H1 (cell line): Measurements from ENCODE around the gene FGF6. TPM values are rescaled to one million over a fixed set of nuclear protein-coding genes. Genes with fewer than 3 reads are reported as not detected.

Experiments
- CTCF ChIA-PET: fragments of 300-600 bp; sonication (Branson Sonifier 250); formaldehyde crosslinking; loops from one replicate; lab custom pipeline; 2021; ENCODE audit not compliant: partially characterized antibody; lab: Charles Lee
- POLR2A ChIA-PET: fragments of 300-600 bp; sonication (Branson Sonifier 250); formaldehyde crosslinking; loops from one replicate; lab custom pipeline; 2021; ENCODE audit warnings: inconsistent platforms; ENCODE audit not compliant: partially characterized antibody; lab: Charles Lee
- DNase-seq, 2 experiments: peaks; one replicate each; pipeline versions ENCODE4 v3.0.0 to v3.0.0-alpha.2; 2010 to 2022; ENCODE audit warnings: low spot score in 2 of 2, low read depth in 1 of 2, mixed read lengths in 1 of 2
- FAIRE-seq: peaks from 2 replicates; lab custom pipeline; 2011; peaks lifted over from hg19 to GRCh38; lab: Jason Lieb, UNC
- H2AFZ ChIP-seq: 2 replicates; pipeline ENCODE4 v1.8.1; 2012; ENCODE audit warnings: low read length, inconsistent platforms
- H2AK5ac ChIP-seq: 2 replicates; pipeline ENCODE4 v1.6.1; 2013; ENCODE audit warnings: low read depth, low read length
- H2BK120ac ChIP-seq: replicated peaks from 2 replicates; pipeline ENCODE3; 2013; ENCODE audit warnings: low read depth, low read length, inconsistent platforms
- H2BK12ac ChIP-seq: 2 replicates; pipeline ENCODE4 v1.6.1; 2013; ENCODE audit warnings: low read depth, low read length
- H2BK15ac ChIP-seq: 2 replicates; pipeline ENCODE4 v1.6.1; 2013; ENCODE audit warnings: low read length
- H2BK20ac ChIP-seq: 2 replicates; pipeline ENCODE4 v1.6.1; 2013; ENCODE audit warnings: low read length
- H2BK5ac ChIP-seq: 2 replicates; pipeline ENCODE4 v1.6.1; 2013; ENCODE audit warnings: low read depth, low read length
- H3K14ac ChIP-seq: 2 replicates; pipeline ENCODE4 v1.6.1; 2013; ENCODE audit warnings: inconsistent platforms; ENCODE audit not compliant: insufficient read length
- H3K18ac ChIP-seq: 2 replicates; pipeline ENCODE4 v1.6.1; 2013; ENCODE audit warnings: low read length; ENCODE audit errors: extremely low read depth
- H3K23ac ChIP-seq: 2 replicates; pipeline ENCODE4 v1.6.1; 2013; ENCODE audit warnings: inconsistent platforms; ENCODE audit not compliant: insufficient read length
- H3K23me2 ChIP-seq: 2 replicates; pipeline ENCODE4 v1.6.1; 2013; ENCODE audit warnings: low read depth, low read length
- H3K27ac ChIP-seq: 2 replicates; pipeline ENCODE4 v1.6.1; 2011; ENCODE audit warnings: low read depth, low read length, inconsistent platforms
- H3K27me3 ChIP-seq, 4 experiments: replicated peaks in 1 of 4; 1 replicate in 1 of 4; 2 replicates in 3 of 4; pipeline versions ENCODE4 v1.6.1 to v1.8.1; 2011 to 2013; ENCODE audit warnings: low read length in 3 of 4, mild to moderate bottlenecking in 3 of 4, inconsistent platforms in 2 of 4, mixed read lengths in 2 of 4, moderate library complexity in 1 of 4; ENCODE audit not compliant: control insufficient read depth in 3 of 4, insufficient read depth in 3 of 4; ENCODE audit errors: extremely low read depth in 1 of 4
- H3K36me3 ChIP-seq, 4 experiments: 2 replicates each; pipeline versions ENCODE4 v1.6.1 to v1.8.1; 2011 to 2013; ENCODE audit warnings: mild to moderate bottlenecking in 4 of 4, low read length in 3 of 4, moderate library complexity in 2 of 4, control low read depth in 1 of 4, inconsistent platforms in 1 of 4; ENCODE audit not compliant: insufficient read depth in 4 of 4, control insufficient read depth in 2 of 4
- H3K4ac ChIP-seq: replicated peaks from 2 replicates; pipeline ENCODE3; 2013; ENCODE audit warnings: low read length, low read depth, mixed read lengths, inconsistent platforms; ENCODE audit not compliant: insufficient read length
- H3K4me1 ChIP-seq, 4 experiments: replicated peaks in 1 of 4; 1 replicate in 1 of 4; 2 replicates in 3 of 4; pipeline versions ENCODE4 v1.6.1 to v1.8.1; 2011 to 2013; ENCODE audit warnings: low read length in 3 of 4, inconsistent platforms in 2 of 4, mixed read lengths in 1 of 4; ENCODE audit not compliant: insufficient read depth in 4 of 4, control insufficient read depth in 3 of 4
- H3K4me2 ChIP-seq, 2 experiments: 2 replicates each; pipeline versions ENCODE4 v1.6.1 to v1.8.1; 2011 to 2013; ENCODE audit warnings: low read depth in 2 of 2, low read length in 2 of 2, control low read depth in 1 of 2, inconsistent platforms in 1 of 2, mild to moderate bottlenecking in 1 of 2; ENCODE audit not compliant: insufficient read depth in 1 of 2
- H3K4me3 ChIP-seq, 4 experiments: fragments of 200-600, 300-600 bp in 1 of 4; sonication (generic), shearing (Covaris generic), sonication (Bioruptor Twin) in 1 of 4; 2 replicates each; pipeline versions ENCODE4 v1.5.1 to v1.8.1; 2011 to 2016; ENCODE audit warnings: low read length in 4 of 4, low read depth in 3 of 4, control low read depth in 2 of 4, inconsistent platforms in 2 of 4, mild to moderate bottlenecking in 2 of 4, mixed read lengths in 1 of 4, moderate library complexity in 1 of 4; ENCODE audit not compliant: insufficient read depth in 2 of 4; ENCODE audit errors: extremely low read depth in 1 of 4
- H3K56ac ChIP-seq: replicated peaks from 2 replicates; pipeline ENCODE3; 2013; ENCODE audit warnings: low read depth, mild to moderate bottlenecking, mixed read lengths, low read length, inconsistent platforms; ENCODE audit not compliant: insufficient read length
- H3K79me1 ChIP-seq: 2 replicates; pipeline ENCODE4 v1.6.1; 2013; ENCODE audit warnings: low read depth, low read length, control low read depth
- H3K79me2 ChIP-seq, 2 experiments: 2 replicates each; pipeline versions ENCODE4 v1.6.1 to v1.8.1; 2012 to 2013; ENCODE audit warnings: low read length in 2 of 2, mild to moderate bottlenecking in 2 of 2, inconsistent platforms in 1 of 2; ENCODE audit not compliant: insufficient read depth in 2 of 2, control insufficient read depth in 1 of 2
- H3K9ac ChIP-seq, 4 experiments: replicated peaks in 1 of 4; 1 replicate in 1 of 4; 2 replicates in 3 of 4; pipeline versions ENCODE4 v1.6.1 to v1.8.1; 2011 to 2013; ENCODE audit warnings: low read depth in 3 of 4, low read length in 3 of 4, control low read depth in 2 of 4, mild to moderate bottlenecking in 2 of 4, moderate library complexity in 2 of 4, inconsistent platforms in 1 of 4; ENCODE audit errors: extremely low read depth in 1 of 4
- H3K9me3 ChIP-seq, 2 experiments: 2 replicates each; pipeline versions ENCODE4 v1.6.1 to v1.8.1; 2012 to 2013; ENCODE audit warnings: mild to moderate bottlenecking in 2 of 2, moderate library complexity in 2 of 2, control low read depth in 1 of 2, inconsistent platforms in 1 of 2, low read depth in 1 of 2, low read length in 1 of 2, mixed read lengths in 1 of 2; ENCODE audit not compliant: insufficient read depth in 2 of 2
- H4K20me1 ChIP-seq, 2 experiments: replicated peaks in 1 of 2; 2 replicates each; pipeline versions ENCODE3 to v1.8.1; 2011 to 2013; ENCODE audit warnings: inconsistent platforms in 2 of 2, low read length in 2 of 2, mild to moderate bottlenecking in 1 of 2; ENCODE audit not compliant: insufficient read depth in 2 of 2, control insufficient read depth in 1 of 2
- H4K5ac ChIP-seq: 2 replicates; pipeline ENCODE4 v1.6.1; 2013; ENCODE audit warnings: low read length, low read depth, mixed read lengths, inconsistent platforms; ENCODE audit not compliant: insufficient read length
- H4K8ac ChIP-seq: 2 replicates; pipeline ENCODE4 v1.8.0; 2013; ENCODE audit warnings: mild to moderate bottlenecking, moderate library complexity, low read length, inconsistent platforms; ENCODE audit not compliant: insufficient read depth; ENCODE audit errors: extremely low read depth
- H4K91ac ChIP-seq: replicated peaks from 2 replicates; pipeline ENCODE3; 2013; ENCODE audit warnings: low read length, mixed read lengths, inconsistent platforms; ENCODE audit not compliant: insufficient read length
- BCL11A ChIP-seq, 2 experiments: IDR thresholded peaks; one replicate each; pipeline ENCODE4 v1.6.1; 2011; ENCODE audit warnings: low read depth in 2 of 2, low read length in 2 of 2, mild to moderate bottlenecking in 2 of 2
- CEBPB ChIP-seq: IDR thresholded peaks from 2 replicates; pipeline ENCODE4 v1.6.1; 2012; ENCODE audit warnings: low read depth, low read length
- CHD2 ChIP-seq: IDR thresholded peaks from 2 replicates; pipeline ENCODE4 v1.6.1; 2012; ENCODE audit warnings: low read length, improper control_type of control experiment
- CTCF ChIP-seq, 3 experiments: IDR thresholded peaks; 1 replicate in 2 of 3; 2 replicates in 1 of 3; pipeline versions ENCODE4 v1.5.1 to v1.6.1; 2011; ENCODE audit warnings: low read length in 3 of 3, mild to moderate bottlenecking in 3 of 3, inconsistent platforms in 2 of 3, low read depth in 1 of 3, moderate library complexity in 1 of 3; ENCODE audit not compliant: insufficient read depth in 1 of 3; ENCODE audit errors: control extremely low read depth in 1 of 3
- EZH2 ChIP-seq: fragments of 200-600 bp; sonication (generic); IDR thresholded peaks from 2 replicates; pipeline ENCODE4 v1.7.1; 2012; ENCODE audit warnings: low read depth, mild to moderate bottlenecking, moderate library complexity, low read length, inconsistent platforms; ENCODE audit not compliant: severe bottlenecking
- HDAC2 ChIP-seq, 2 experiments: fragments of 300-600 bp in 1 of 2; sonication (generic) in 1 of 2; IDR thresholded peaks; 2 replicates each; pipeline ENCODE4 v1.6.1; 2011 to 2012; ENCODE audit warnings: low read depth in 2 of 2, low read length in 2 of 2, mild to moderate bottlenecking in 2 of 2, moderate library complexity in 2 of 2, borderline replicate concordance in 1 of 2, inconsistent platforms in 1 of 2
- JUND ChIP-seq: IDR thresholded peaks from 2 replicates; pipeline ENCODE4 v1.6.1; 2011; ENCODE audit warnings: mild to moderate bottlenecking, improper control_type of control experiment, low read length
- KDM5A ChIP-seq: fragments of 200-600 bp; IDR thresholded peaks from 2 replicates; pipeline ENCODE4 v1.7.1; 2012; ENCODE audit warnings: mild to moderate bottlenecking, low read length, inconsistent platforms, mixed read lengths
- POU5F1 ChIP-seq: IDR thresholded peaks from 2 replicates; pipeline ENCODE4 v1.6.1; 2011; ENCODE audit warnings: low read depth, mild to moderate bottlenecking, low read length, moderate library complexity
- RNF2 ChIP-seq: fragments of 200-900, 300-1000 bp; sonication (generic); IDR thresholded peaks from 2 replicates; pipeline ENCODE4 v1.7.1; 2016; ENCODE audit warnings: borderline replicate concordance, low read depth, mild to moderate bottlenecking, antibody characterized with exemption, low read length; ENCODE audit not compliant: poor library complexity, severe bottlenecking; ENCODE audit errors: missing control alignments
- SAP30 ChIP-seq: fragments of 300-600 bp; sonication (generic); IDR thresholded peaks from 2 replicates; pipeline ENCODE4 v1.7.1; 2012; ENCODE audit warnings: low read length, moderate library complexity, mild to moderate bottlenecking, inconsistent platforms; ENCODE audit not compliant: insufficient read depth, insufficient replicate concordance
- TCF12 ChIP-seq: IDR thresholded peaks from 2 replicates; pipeline ENCODE4 v1.6.1; 2011; ENCODE audit warnings: low read depth, mild to moderate bottlenecking, low read length
- TEAD4 ChIP-seq: IDR thresholded peaks from 2 replicates; pipeline ENCODE4 v1.6.1; 2012; ENCODE audit warnings: low read depth, low read length, inconsistent platforms, mixed read lengths
- polyA plus RNA-seq, 7 experiments: library from polyadenylated mRNA; depleted of rRNA in 3 of 7; stranded (reverse) in 5 of 7; unstranded in 2 of 7; fragments of >200 nt in 5 of 7; fragments of 200-250 nt in 2 of 7; gene quantifications; 1 replicate in 5 of 7; 2 replicates in 1 of 7; 4 replicates in 1 of 7; pipeline versions ENCODE4 v1.2.1 to v1.2.3, GENCODE V29; 2011 to 2013; ENCODE audit warnings: missing spikeins in 2 of 7, mixed read lengths in 2 of 7
- total RNA-seq: library from RNA; stranded (reverse); fragmentation: NEBNext Ultra II Directional; extraction: Animal tissue kit (Norgen Biotek cat#: 25700); gene quantifications from 2 replicates; pipeline ENCODE4 v1.2.1, GENCODE V29; 2021

Gene FGF6
- total and polyA plus RNA-seq, 2 of the 8 experiments (the other 6 are each of a cell fraction or from before 2014, with no cell fraction given): not detected

DNA sequence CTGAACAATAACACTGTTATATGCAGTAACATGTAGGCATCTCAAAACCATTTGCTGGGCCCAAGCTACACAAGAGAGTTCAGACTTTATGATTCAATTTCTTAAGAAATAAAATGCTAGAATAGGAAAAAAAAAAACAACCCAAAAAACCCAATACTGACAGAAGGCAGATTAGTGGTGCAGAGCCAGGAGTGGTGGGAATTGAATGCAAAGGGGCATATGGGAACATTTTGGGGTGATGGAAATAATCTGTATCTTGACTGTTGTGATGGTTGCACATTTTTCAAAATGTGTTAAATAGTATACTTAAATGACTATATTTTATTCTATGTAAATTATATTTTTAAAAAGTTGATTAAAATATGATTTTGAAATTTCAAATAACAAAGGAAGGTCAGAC is 23.4 kb upstream of the FGF6 start:
- H3K36me3 ChIP-seq: no peaks in the 10 kb centered on the region
- no peaks in the 10 kb centered on the region for H3K4me1 ChIP-seq
- no peak overlapping the region for H3K23ac ChIP-seq
- no peak for DNase-seq
- no peak overlapping the region for H4K91ac ChIP-seq
- H2BK15ac ChIP-seq: no peak overlapping the region
- POLR2A ChIA-PET: no interaction called here
- no peaks in the 10 kb centered on the region for H4K20me1 ChIP-seq
- no peak overlapping the region for H3K4ac ChIP-seq
- H4K5ac ChIP-seq: no peak overlapping the region
- H2BK20ac ChIP-seq: no peak overlapping the region
- no peak overlapping the region for H3K56ac ChIP-seq
- H3K27me3 ChIP-seq: no peaks in the 10 kb centered on the region
- H4K8ac ChIP-seq: no peak overlapping the region
- no peak overlapping the region for H2BK120ac ChIP-seq
- no peak overlapping the region for H2AK5ac ChIP-seq
- H2AFZ ChIP-seq: no peak overlapping the region
- FAIRE-seq: no peak
- CTCF ChIA-PET: interaction anchor here (1.6 kb wide), 1 partner anchor 49 kb away, joined by 4 read pairs; no protein-coding TSS in a partner anchor
- no peak overlapping the region for H3K4me2 ChIP-seq
- H3K14ac ChIP-seq: no peak overlapping the region
- H3K9ac ChIP-seq: no peak overlapping the region
- H3K79me1 ChIP-seq: no peaks in the 10 kb centered on the region
- no peak overlapping the region for H3K4me3 ChIP-seq
- H2BK5ac ChIP-seq: no peak overlapping the region
- no peak overlapping the region for H3K18ac ChIP-seq
- no peak overlapping the region for H2BK12ac ChIP-seq
- no peak overlapping the region for H3K27ac ChIP-seq
- no peaks in the 10 kb centered on the region for H3K9me3 ChIP-seq
- no peaks in the 10 kb centered on the region for H3K23me2 ChIP-seq
- H3K79me2 ChIP-seq: no peaks in the 10 kb centered on the region
- TF ChIP-seq EZH2 (no peak), CHD2 (no peak), SAP30 (no peak), CEBPB (no peak), TEAD4 (no peak), CTCF (IDR thresholded peaks at IDR 0.05; ENCODE audit: control extremely low read depth in 1 of 3, insufficient read depth in 1 of 3, low read depth in 1 of 3, low read length in 3 of 3) (no peak), TCF12 (no peak), POU5F1 (no peak), KDM5A (no peak), BCL11A (IDR thresholded peaks at IDR 0.05; ENCODE audit: low read depth in 2 of 2, low read length in 2 of 2) (no peak), JUND (no peak), RNF2 (no peak), HDAC2 (IDR thresholded peaks at IDR 0.05; ENCODE audit: borderline replicate concordance in 1 of 2, low read depth in 2 of 2, low read length in 2 of 2) (no peak)
